Activated CD4-positive, alpha-beta T cell treated with anti-CD3 and anti-CD28 coated beads, Interleukin-2, amount 10 ng/mL, durations not matched to agents 7 days and 5 days (primary cell): ENCODE measurements around the gene AGPS. TPM values are rescaled to one million over a fixed set of nuclear protein-coding genes. Genes with fewer than 3 reads are reported as not detected.

Experiments
- total RNA-seq, 2 experiments: library from RNA; stranded (reverse); gene quantifications; one replicate each; pipeline ENCODE4 v1.2.3, GENCODE V29; 2021

AGPS gene
- total RNA-seq, 2 experiments from 2014 or later: 61.2 to 61.3 TPM

Other genes with a start within 250 kb of the AGPS start
- 100 to 1,000 TPM; 312 to 318 TPM for gene HNRNPA3, start 180.0 kb upstream of the AGPS start, total RNA-seq
- gene NFE2L2, start 128.0 kb upstream of the AGPS start, total RNA-seq: 10 to 100 TPM; 65.6 to 82.0 TPM